ENCODE results near the gene NAA38.

DNA sequence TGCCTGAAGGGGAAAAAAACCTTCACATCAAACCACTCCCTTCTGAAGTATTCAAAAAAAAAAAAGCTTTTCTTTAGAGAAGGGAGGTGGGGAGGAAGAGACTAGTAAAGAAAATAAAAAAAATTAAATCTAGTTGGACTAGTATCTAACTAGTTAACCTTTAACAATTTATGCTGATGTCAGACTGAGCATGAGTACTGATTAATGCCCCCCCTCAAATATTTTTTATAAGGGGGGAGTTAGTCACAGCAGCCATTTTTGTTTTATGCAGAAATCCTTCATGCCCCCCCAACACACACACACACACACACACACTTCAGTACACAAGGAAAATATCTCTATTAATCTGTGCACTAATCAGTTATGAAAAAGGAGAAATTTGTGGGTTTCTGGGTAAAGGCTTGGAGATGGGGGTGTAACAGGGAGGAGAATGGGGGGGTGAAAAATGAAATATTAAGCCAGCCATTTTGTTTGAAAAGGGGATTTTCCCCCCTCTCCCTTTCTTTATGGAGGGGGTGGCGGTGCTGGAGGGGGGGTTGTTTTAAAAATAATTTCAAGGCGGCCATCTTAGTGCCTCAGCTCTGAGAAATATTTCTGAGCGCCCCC, 26.5 kb upstream of the NAA38 start:
- no peak for TF ChIP-seq CTCF (IDR thresholded peaks at IDR 0.05)
- TF ChIP-seq POLR2A (IDR thresholded peaks at IDR 0.05) = no peak

Data from ovary (tissue), 3 donors.